GM23338 (cell line): ENCODE measurements around the gene WDR47.

ENCODE experiments used
- CREB1 ChIP-seq: fragments of 250-450 bp; sonication (Bioruptor Pico); IDR thresholded peaks from 2 replicates; pipeline ENCODE4 v1.5.0; 2020; ENCODE audit warnings: low read depth, mild to moderate bottlenecking, moderate library complexity
- EZH2 ChIP-seq: fragments of 200-600 bp; sonication (generic); IDR thresholded peaks from one replicate; pipeline ENCODE4 v1.8.0; 2017; ENCODE audit warnings: antibody characterized with exemption, mild to moderate bottlenecking, low read depth; ENCODE audit not compliant: unreplicated experiment
- EZH2phosphoT487 ChIP-seq: fragments of 200-600 bp; sonication (generic); IDR thresholded peaks from one replicate; pipeline ENCODE4 v1.8.1; 2018; ENCODE audit warnings: antibody characterized with exemption; ENCODE audit not compliant: unreplicated experiment
- JUNB ChIP-seq: IDR thresholded peaks from one replicate; pipeline ENCODE4 v1.6.1; 2016; ENCODE audit warnings: antibody characterized with exemption; ENCODE audit not compliant: unreplicated experiment
- NANOG ChIP-seq: IDR thresholded peaks from 2 replicates; pipeline ENCODE4 v1.6.1; 2016; ENCODE audit warnings: antibody characterized with exemption, borderline replicate concordance
- POLR2AphosphoS5 ChIP-seq: IDR thresholded peaks from 2 replicates; pipeline ENCODE4 v1.6.1; 2016; ENCODE audit warnings: antibody characterized with exemption, low read depth
- REST ChIP-seq: IDR thresholded peaks from one replicate; pipeline ENCODE4 v1.6.1; 2018; ENCODE audit warnings: antibody characterized with exemption; ENCODE audit not compliant: unreplicated experiment
- ZNF331 ChIP-seq: fragments of 250-450 bp; sonication (Bioruptor Pico); IDR thresholded peaks from 2 replicates; pipeline ENCODE4 v1.5.0; 2020; ENCODE audit warnings: low read depth, mild to moderate bottlenecking, moderate library complexity
- TF ChIP-seq, protein P1 (sequence below), 2 experiments: fragments of 200-600 bp in 1 of 2; sonication (generic) in 1 of 2; conservative IDR thresholded peaks; 2 replicates each; pipeline versions ENCODE4 v1.5.1 to v1.6.1; 2016 to 2017; ENCODE audit warnings: antibody characterized with exemption in 2 of 2, low read depth in 2 of 2, mild to moderate bottlenecking in 2 of 2, moderate library complexity in 1 of 2
- TF ChIP-seq, protein P2 (sequence below): IDR thresholded peaks from 2 replicates; pipeline ENCODE4 v1.6.1; 2016; ENCODE audit warnings: antibody characterized with exemption

- TF ChIP-seq, protein P1, sequence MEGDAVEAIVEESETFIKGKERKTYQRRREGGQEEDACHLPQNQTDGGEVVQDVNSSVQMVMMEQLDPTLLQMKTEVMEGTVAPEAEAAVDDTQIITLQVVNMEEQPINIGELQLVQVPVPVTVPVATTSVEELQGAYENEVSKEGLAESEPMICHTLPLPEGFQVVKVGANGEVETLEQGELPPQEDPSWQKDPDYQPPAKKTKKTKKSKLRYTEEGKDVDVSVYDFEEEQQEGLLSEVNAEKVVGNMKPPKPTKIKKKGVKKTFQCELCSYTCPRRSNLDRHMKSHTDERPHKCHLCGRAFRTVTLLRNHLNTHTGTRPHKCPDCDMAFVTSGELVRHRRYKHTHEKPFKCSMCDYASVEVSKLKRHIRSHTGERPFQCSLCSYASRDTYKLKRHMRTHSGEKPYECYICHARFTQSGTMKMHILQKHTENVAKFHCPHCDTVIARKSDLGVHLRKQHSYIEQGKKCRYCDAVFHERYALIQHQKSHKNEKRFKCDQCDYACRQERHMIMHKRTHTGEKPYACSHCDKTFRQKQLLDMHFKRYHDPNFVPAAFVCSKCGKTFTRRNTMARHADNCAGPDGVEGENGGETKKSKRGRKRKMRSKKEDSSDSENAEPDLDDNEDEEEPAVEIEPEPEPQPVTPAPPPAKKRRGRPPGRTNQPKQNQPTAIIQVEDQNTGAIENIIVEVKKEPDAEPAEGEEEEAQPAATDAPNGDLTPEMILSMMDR (conservative IDR thresholded peaks at IDR 0.05; ENCODE audit: low read depth in 2 of 2) = no peak
- TF ChIP-seq EZH2 (no peak), ZNF331 (no peak), EZH2phosphoT487 (no peak), POLR2AphosphoS5 (no peak), REST (no peak), NANOG (no peak), CREB1 (no peak), JUNB (no peak)
- TF ChIP-seq, protein P2, sequence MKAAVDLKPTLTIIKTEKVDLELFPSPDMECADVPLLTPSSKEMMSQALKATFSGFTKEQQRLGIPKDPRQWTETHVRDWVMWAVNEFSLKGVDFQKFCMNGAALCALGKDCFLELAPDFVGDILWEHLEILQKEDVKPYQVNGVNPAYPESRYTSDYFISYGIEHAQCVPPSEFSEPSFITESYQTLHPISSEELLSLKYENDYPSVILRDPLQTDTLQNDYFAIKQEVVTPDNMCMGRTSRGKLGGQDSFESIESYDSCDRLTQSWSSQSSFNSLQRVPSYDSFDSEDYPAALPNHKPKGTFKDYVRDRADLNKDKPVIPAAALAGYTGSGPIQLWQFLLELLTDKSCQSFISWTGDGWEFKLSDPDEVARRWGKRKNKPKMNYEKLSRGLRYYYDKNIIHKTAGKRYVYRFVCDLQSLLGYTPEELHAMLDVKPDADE = no peak
Observed at GRCh38 chr1:109091078-109091838, 49.4 kb upstream of the WDR47 start.
